Esophagus squamous epithelium (tissue), 4 donors: Measurements from ENCODE around the gene ZNF407.

ENCODE experiments used
- POLR2A ChIP-seq, 4 donors: fragments of 450-650 bp; IDR thresholded peaks; one replicate each; pipeline ENCODE4 v1.6.1; 2017; ENCODE audit warnings: antibody characterized with exemption in 4 of 4, mild to moderate bottlenecking in 4 of 4, moderate library complexity in 3 of 4
- TF ChIP-seq, protein P1 (sequence below), 6 experiments: fragments of 450-650 bp in 4 of 6; fragments of 200-600 bp in 2 of 6; sonication (generic) in 2 of 6; IDR thresholded peaks; one replicate each; pipeline ENCODE4 v1.5.1; 2016 to 2019; ENCODE audit warnings: antibody characterized with exemption in 6 of 6, mild to moderate bottlenecking in 4 of 6, moderate library complexity in 4 of 6

DNA sequence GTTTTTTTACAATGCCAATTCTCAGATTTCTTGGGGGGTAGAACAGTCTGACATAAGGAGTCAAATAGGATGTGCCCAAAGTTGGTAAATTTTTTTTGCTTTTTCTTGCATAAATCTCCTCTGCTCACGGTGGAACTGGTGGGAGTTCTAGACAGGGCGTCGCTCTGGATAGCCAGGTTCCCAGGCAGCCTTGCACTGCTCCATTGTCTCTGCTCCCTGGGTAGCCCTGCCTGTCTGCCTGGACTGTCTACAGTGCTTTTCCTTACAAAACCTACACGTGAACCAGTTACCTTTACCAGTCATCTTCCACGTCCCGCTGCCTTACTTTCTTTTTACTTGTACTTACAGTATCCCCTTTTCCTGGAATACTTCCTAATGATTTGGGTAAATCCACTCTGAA, 117.1 kb downstream of the ZNF407 start:
- no peak for TF ChIP-seq POLR2A (IDR thresholded peaks at IDR 0.05)
- TF ChIP-seq, protein P1, sequence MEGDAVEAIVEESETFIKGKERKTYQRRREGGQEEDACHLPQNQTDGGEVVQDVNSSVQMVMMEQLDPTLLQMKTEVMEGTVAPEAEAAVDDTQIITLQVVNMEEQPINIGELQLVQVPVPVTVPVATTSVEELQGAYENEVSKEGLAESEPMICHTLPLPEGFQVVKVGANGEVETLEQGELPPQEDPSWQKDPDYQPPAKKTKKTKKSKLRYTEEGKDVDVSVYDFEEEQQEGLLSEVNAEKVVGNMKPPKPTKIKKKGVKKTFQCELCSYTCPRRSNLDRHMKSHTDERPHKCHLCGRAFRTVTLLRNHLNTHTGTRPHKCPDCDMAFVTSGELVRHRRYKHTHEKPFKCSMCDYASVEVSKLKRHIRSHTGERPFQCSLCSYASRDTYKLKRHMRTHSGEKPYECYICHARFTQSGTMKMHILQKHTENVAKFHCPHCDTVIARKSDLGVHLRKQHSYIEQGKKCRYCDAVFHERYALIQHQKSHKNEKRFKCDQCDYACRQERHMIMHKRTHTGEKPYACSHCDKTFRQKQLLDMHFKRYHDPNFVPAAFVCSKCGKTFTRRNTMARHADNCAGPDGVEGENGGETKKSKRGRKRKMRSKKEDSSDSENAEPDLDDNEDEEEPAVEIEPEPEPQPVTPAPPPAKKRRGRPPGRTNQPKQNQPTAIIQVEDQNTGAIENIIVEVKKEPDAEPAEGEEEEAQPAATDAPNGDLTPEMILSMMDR (IDR thresholded peaks at IDR 0.05), result no peak
